HepG2 (cell line): ENCODE data around the gene UBE2N. TPM values are rescaled to one million over a fixed set of nuclear protein-coding genes. Genes with fewer than 3 reads are reported as not detected.

Experiments used
- ATAC-seq: fragments of 200-7000 bp; cut with Tn5 transposase; 3 replicates; pipeline ENCODE4 v1.9.1; 2020; ENCODE audit warnings: mild to moderate bottlenecking, moderate library complexity
- BruUV-seq: library from RNA; stranded (reverse); fragments of 400-500 nt; replicated peaks from 2 replicates; lab custom pipeline; 2021; lab: Mats Ljungman, UMichigan
- CTCF ChIA-PET: fragments of 300-600 bp; formaldehyde crosslinking; extraction: SDS; loops from one replicate; lab custom pipeline; 2021; ENCODE audit warnings: low total read pairs, inconsistent platforms, low intra/inter-chr PET ratio; lab: Yijun Ruan, JAX
- POLR2A ChIA-PET: fragments of 350-600 bp; sonication (Branson Sonifier 250); formaldehyde crosslinking; loops from one replicate; lab custom pipeline; 2020; ENCODE audit warnings: antibody characterized with exemption, inconsistent platforms; lab: Yijun Ruan, JAX
- DNase-seq: peaks from one replicate; pipeline ENCODE4 v3.0.0-alpha.2; 2015; ENCODE audit warnings: low spot score
- FAIRE-seq: peaks from 3 replicates; lab custom pipeline; 2011; peaks lifted over from hg19 to GRCh38; lab: Jason Lieb, UNC
- H2AFZ ChIP-seq: one replicate; pipeline ENCODE4 v1.6.1; 2011; ENCODE audit warnings: low read length, inconsistent platforms
- H3K27ac ChIP-seq: fragments of 300-600 bp; 3 replicates; pipeline ENCODE4 v1.8.0; 2011; ENCODE audit warnings: mixed run types, mild to moderate bottlenecking, mixed read lengths, low read length, inconsistent platforms; ENCODE audit not compliant: insufficient read depth; ENCODE audit errors: extremely low read length
- H3K27me3 ChIP-seq, 2 experiments: fragments of 200-600 bp in 1 of 2; 2 replicates in 1 of 2; 3 replicates in 1 of 2; pipeline versions ENCODE4 v1.6.0 to v1.8.0; 2011; ENCODE audit warnings: low read length in 2 of 2, mild to moderate bottlenecking in 2 of 2, moderate library complexity in 2 of 2, inconsistent platforms in 1 of 2; ENCODE audit not compliant: insufficient read depth in 2 of 2, control insufficient read depth in 1 of 2
- H3K36me3 ChIP-seq, 2 experiments: fragments of 200-600 bp in 1 of 2; replicated peaks in 1 of 2; 2 replicates in 1 of 2; 3 replicates in 1 of 2; pipeline versions ENCODE4 v1.5.1 to v1.8.0; 2011; ENCODE audit warnings: low read length in 2 of 2, inconsistent platforms in 1 of 2; ENCODE audit not compliant: insufficient read depth in 2 of 2, control insufficient read depth in 1 of 2
- H3K4me1 ChIP-seq: 2 replicates; pipeline ENCODE4 v1.5.1; 2012; ENCODE audit warnings: low read length, inconsistent platforms; ENCODE audit not compliant: insufficient read depth
- H3K4me2 ChIP-seq: 2 replicates; pipeline ENCODE4 v1.6.0; 2011; ENCODE audit warnings: low read depth, low read length, inconsistent platforms
- H3K4me3 ChIP-seq, 3 experiments: fragments of 200-600 bp in 1 of 3; sonication (generic), shearing (Covaris generic) in 1 of 3; replicated peaks in 1 of 3; 2 replicates each; pipeline ENCODE4 v1.5.1; 2011 to 2016; ENCODE audit warnings: low read length in 3 of 3, inconsistent platforms in 2 of 3, low read depth in 2 of 3, mild to moderate bottlenecking in 2 of 3, control low read depth in 1 of 3, mixed read lengths in 1 of 3; ENCODE audit not compliant: insufficient read depth in 1 of 3
- H3K79me2 ChIP-seq: one replicate; pipeline ENCODE4 v1.6.1; 2011; ENCODE audit warnings: low read length, inconsistent platforms; ENCODE audit not compliant: insufficient read depth
- H3K9ac ChIP-seq: 2 replicates; pipeline ENCODE4 v1.6.0; 2011; ENCODE audit warnings: mild to moderate bottlenecking, low read depth, low read length, inconsistent platforms; ENCODE audit not compliant: insufficient read depth
- H3K9me3 ChIP-seq: 2 replicates; pipeline ENCODE4 v1.5.1; 2012; ENCODE audit warnings: mild to moderate bottlenecking, low read length
- H4K20me1 ChIP-seq: 2 replicates; pipeline ENCODE4 v1.6.0; 2011; ENCODE audit warnings: inconsistent platforms, mild to moderate bottlenecking, low read length, moderate library complexity; ENCODE audit not compliant: insufficient read depth
- CEBPB ChIP-seq: IDR thresholded peaks from 2 replicates; pipeline ENCODE4 v1.6.1; 2011; ENCODE audit warnings: low read depth, low read length, improper control_type of control experiment, borderline replicate concordance
- GZF1 ChIP-seq: sonication (generic); formaldehyde crosslinking; IDR thresholded peaks from 2 replicates; pipeline ENCODE4 v1.5.1; 2020; ENCODE audit warnings: mild to moderate bottlenecking, missing genetic modification reagents
- KLF12 ChIP-seq: sonication (generic); formaldehyde crosslinking; IDR thresholded peaks from 2 replicates; pipeline ENCODE4 v1.4.0; 2020; ENCODE audit warnings: missing genetic modification reagents, borderline replicate concordance
- KLF15 ChIP-seq: sonication (generic); formaldehyde crosslinking; IDR thresholded peaks from 2 replicates; pipeline ENCODE4 v1.8.1; 2023; ENCODE audit warnings: borderline replicate concordance, mild to moderate bottlenecking, inconsistent platforms, missing genetic modification reagents, mixed read lengths
- KMT2A ChIP-seq: sonication (generic); formaldehyde crosslinking; IDR thresholded peaks from 2 replicates; pipeline ENCODE4 v1.4.0; 2020; ENCODE audit warnings: missing genetic modification reagents
- MAFG ChIP-seq: sonication (generic); formaldehyde crosslinking; IDR thresholded peaks from 2 replicates; pipeline ENCODE4 v1.5.1; 2020; ENCODE audit warnings: mild to moderate bottlenecking, missing genetic modification reagents
- PRDM4 ChIP-seq: sonication (generic); formaldehyde crosslinking; IDR thresholded peaks from 2 replicates; pipeline ENCODE4 v1.9.0; 2021; ENCODE audit warnings: missing genetic modification reagents, borderline replicate concordance
- SAP130 ChIP-seq: IDR thresholded peaks from 2 replicates; pipeline ENCODE4 v1.6.1; 2016; ENCODE audit warnings: low read depth
- SETDB1 ChIP-seq: sonication (generic); formaldehyde crosslinking; IDR thresholded peaks from 2 replicates; pipeline ENCODE4 v1.5.1; 2020; ENCODE audit warnings: missing genetic modification reagents, mild to moderate bottlenecking, borderline replicate concordance
- SMAD1 ChIP-seq: sonication (generic); formaldehyde crosslinking; IDR thresholded peaks from 2 replicates; pipeline ENCODE4 v1.4.0; 2020; ENCODE audit warnings: missing genetic modification reagents, low read depth, mild to moderate bottlenecking, borderline replicate concordance
- TBX2 ChIP-seq: sonication (generic); formaldehyde crosslinking; IDR thresholded peaks from 2 replicates; pipeline ENCODE4 v1.5.0; 2020; ENCODE audit warnings: missing genetic modification reagents, mild to moderate bottlenecking, borderline replicate concordance
- TCF7L2 ChIP-seq: IDR thresholded peaks from 2 replicates; pipeline ENCODE4 v1.6.1; 2011; ENCODE audit warnings: mild to moderate bottlenecking, low read depth, low read length, moderate library complexity
- TSC22D2 ChIP-seq: sonication (generic); formaldehyde crosslinking; IDR thresholded peaks from 2 replicates; pipeline ENCODE4 v1.5.1; 2020; ENCODE audit warnings: missing genetic modification reagents, mild to moderate bottlenecking, borderline replicate concordance
- ZBED4 ChIP-seq: sonication (generic); formaldehyde crosslinking; IDR thresholded peaks from 2 replicates; pipeline ENCODE4 v1.4.0; 2020; ENCODE audit warnings: missing genetic modification reagents, borderline replicate concordance
- ZIK1 ChIP-seq: sonication (generic); formaldehyde crosslinking; IDR thresholded peaks from 2 replicates; pipeline ENCODE4 v1.5.0; 2020; ENCODE audit warnings: mild to moderate bottlenecking, low read depth, missing genetic modification reagents, borderline replicate concordance
- ZKSCAN1 ChIP-seq: fragments of 150-350 bp; IDR thresholded peaks from 2 replicates; pipeline ENCODE4 v1.6.1; 2014; ENCODE audit warnings: low read length
- ZNF230 ChIP-seq: sonication (generic); formaldehyde crosslinking; IDR thresholded peaks from 2 replicates; pipeline ENCODE4 v1.4.0; 2020; ENCODE audit warnings: mild to moderate bottlenecking, missing genetic modification reagents
- ZNF720 ChIP-seq: sonication (generic); formaldehyde crosslinking; IDR thresholded peaks from 2 replicates; pipeline ENCODE4 v1.4.0; 2020; ENCODE audit warnings: missing genetic modification reagents
- WGBS: methylation state at CpG from one replicate; pipeline ENCODE4 v1.1.6; 2017; ENCODE audit warnings: low lambda C conversion rate; 5-methylcytosine and 5-hydroxymethylcytosine counted together
- in situ Hi-C: cut with HindIII; loops from 2 replicates; pipeline ENCODE4 v1.10.0; 2017; ENCODE audit warnings: low pct_unique_long_range_greater_than_20kb; ENCODE audit not compliant: extremely low pct_ligation_motif_present
- intact Hi-C: fragments of 100-400 bp; cut with micrococcal nuclease; formaldehyde crosslinking; loops from one replicate; pipeline ENCODE4 v1.10.0; 2022; ENCODE audit not compliant: unreplicated experiment
- polyA plus RNA-seq, 8 experiments: library from polyadenylated mRNA; depleted of rRNA in 3 of 8; stranded (reverse) in 7 of 8; unstranded in 1 of 8; fragments of >200 nt; fragmentation: Illumina TruSeq in 4 of 8; extraction: Trizol in 4 of 8; gene quantifications; 2 replicates each; pipeline versions ENCODE4 v1.2.1 to v1.2.3, GENCODE V29; 2011 to 2016; ENCODE audit warnings: low read depth in 4 of 8, missing spikeins in 1 of 8, mixed read lengths in 1 of 8; ENCODE audit not compliant: insufficient read depth in 1 of 8
- total RNA-seq, 5 experiments: library from RNA; depleted of rRNA; stranded (reverse); fragments of >200 nt; fragmentation: Illumina TruSeq; extraction: Trizol; gene quantifications; 2 replicates each; pipeline ENCODE4 v1.2.3, GENCODE V29; 2016; ENCODE audit warnings: low read depth in 1 of 5

UBE2N gene
- total and polyA plus RNA-seq, 2 of the 13 experiments (the other 11 are each of a cell fraction or from before 2014, with no cell fraction given) = 188 to 197 TPM

- in situ Hi-C loops (no loop called here), intact Hi-C loops (no loop called here)
- no peak overlapping the region for H3K27ac ChIP-seq
- H3K4me2 ChIP-seq = no peak overlapping the region
- no peak for FAIRE-seq
- no peaks in the 10 kb centered on the region for H4K20me1 ChIP-seq
- no peak overlapping the region for H3K9ac ChIP-seq
- H3K4me1 ChIP-seq = 0 out of 2 replicates have a peak, but pooled peaks cover 4% of the 10 kb centered on the region
- no peak overlapping the region for H3K4me3 ChIP-seq
- no peaks in the 10 kb centered on the region for H3K27me3 ChIP-seq
- H3K9me3 ChIP-seq = no peaks in the 10 kb centered on the region
- no peak for ATAC-seq
- no peak for DNase-seq
- BruUV-seq = no TSS peak
- TF ChIP-seq KMT2A (CRISPR knock-in tag) (no peak), TSC22D2 (no peak), KLF12 (CRISPR knock-in tag) (no peak), SMAD1 (CRISPR knock-in tag) (no peak), PRDM4 (no peak), ZKSCAN1 (no peak), TCF7L2 (no peak), ZNF230 (CRISPR knock-in tag) (no peak), KLF15 (CRISPR knock-in tag) (no peak), SAP130 (no peak), SETDB1 (CRISPR knock-in tag) (no peak), ZNF720 (CRISPR knock-in tag) (no peak), MAFG (CRISPR knock-in tag) (no peak), ZBED4 (no peak), ZIK1 (CRISPR knock-in tag) (no peak), CEBPB (no peak), TBX2 (CRISPR knock-in tag) (no peak), GZF1 (CRISPR knock-in tag) (no peak)
- ChIA-PET POLR2A (no interaction called here), CTCF (no interaction called here)
- H3K36me3 ChIP-seq = no peaks in the 10 kb centered on the region
- no peak overlapping the region for H2AFZ ChIP-seq
- WGBS = 75% methylated on average over 8 of the region's 8 CpGs
- H3K79me2 ChIP-seq = no peaks in the 10 kb centered on the region
Measured at GRCh38 chr12:93356214-93356613, 85.5 kb downstream of the UBE2N start.
